Stimulated activated naive CD4-positive, alpha-beta T cell treated with Interleukin-2 at 50 U/mL for 16 hours (primary cell): Measurements from ENCODE around the gene RPRML.

Experiments used
- DNase-seq: peaks from one replicate; lab custom pipeline; 2025; lab: John Stamatoyannopoulos, UW

Gene RPRML

GRCh38 chr17:46944931-46945330, 34.1 kb downstream of the RPRML start:
- no peak for DNase-seq

GRCh38 chr17:46943501-46944393, 35.3 kb downstream of the RPRML start:
- DNase-seq = no peak

- no peak for DNase-seq
Observed at GRCh38 chr17:46943218-46943500, 35.9 kb downstream of the RPRML start.

- peak; percentile 3 for DNase-seq
Observed at GRCh38 chr17:46942441-46943217, 36.4 kb downstream of the RPRML start.

GRCh38 chr17:46940692-46941404, 38.2 kb downstream of the RPRML start:
- peak; percentile 57 for DNase-seq

GRCh38 chr17:46935658-46936266, 43.3 kb downstream of the RPRML start:
- DNase-seq = no peak

GRCh38 chr17:46931596-46931995, 47.5 kb downstream of the RPRML start:
- DNase-seq = no peak

- DNase-seq = no peak
Observed at GRCh38 chr17:46930051-46930450, 49.0 kb downstream of the RPRML start.

- no peak for DNase-seq
Observed at GRCh38 chr17:46929413-46929812, 49.6 kb downstream of the RPRML start.

- DNase-seq = no peak
Observed at GRCh38 chr17:46928467-46929261, 50.4 kb downstream of the RPRML start.
